HG03159 (cell line): ENCODE measurements around the gene DACH1.

ENCODE experiments used
- ATAC-seq: cut with Tn5 transposase; IDR thresholded peaks from one replicate; pipeline ENCODE4 v1.9.1; 2021; ENCODE audit warnings: mild to moderate bottlenecking, moderate library complexity; ENCODE audit not compliant: unreplicated experiment

The DACH1 gene

GRCh38 chr13:71430681-71431080 lies 436.3 kb downstream of the DACH1 start:
- no peak for ATAC-seq

DNA sequence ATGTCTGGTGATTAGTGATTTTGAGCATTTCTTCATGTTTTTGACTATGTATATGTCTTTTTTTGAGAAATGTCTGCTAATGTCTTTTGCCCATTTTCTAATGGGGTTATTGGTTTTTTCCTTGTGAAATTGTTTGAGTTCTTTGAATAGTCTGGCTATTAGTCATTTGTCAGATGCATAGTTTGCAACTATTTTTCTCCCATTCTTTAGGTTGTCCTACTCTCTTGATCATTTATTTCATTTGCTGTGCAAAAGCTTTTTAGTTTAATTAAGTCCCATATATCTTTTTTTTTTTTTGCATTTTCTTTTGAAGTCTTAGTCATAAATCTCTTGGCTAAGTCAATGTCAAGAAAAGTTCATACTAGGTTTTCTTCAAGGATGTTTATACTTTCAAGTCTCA lies 449.8 kb downstream of the DACH1 start:
- no peak for ATAC-seq

- no peak for ATAC-seq
Observed at GRCh38 chr13:71412231-71412630, 454.8 kb downstream of the DACH1 start.

DNA sequence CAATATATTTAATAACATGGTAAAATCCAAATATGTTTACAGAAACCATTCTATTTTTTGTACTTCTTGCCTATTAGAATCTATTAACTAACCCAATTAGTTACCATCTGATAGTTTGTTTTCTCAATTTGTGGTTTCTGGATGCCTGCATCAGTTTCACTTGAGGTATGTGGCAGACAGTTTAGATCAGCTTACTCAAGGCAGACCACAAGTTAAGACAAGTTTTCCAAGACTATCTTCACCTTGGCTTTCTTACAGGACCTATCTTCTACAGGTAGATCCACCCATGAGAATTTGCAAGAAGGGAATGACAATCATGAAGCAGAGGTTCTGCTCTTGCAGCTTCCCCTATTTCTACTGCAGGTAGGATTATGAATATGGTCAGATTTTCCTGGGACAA lies 458.6 kb downstream of the DACH1 start:
- ATAC-seq = no peak

DNA sequence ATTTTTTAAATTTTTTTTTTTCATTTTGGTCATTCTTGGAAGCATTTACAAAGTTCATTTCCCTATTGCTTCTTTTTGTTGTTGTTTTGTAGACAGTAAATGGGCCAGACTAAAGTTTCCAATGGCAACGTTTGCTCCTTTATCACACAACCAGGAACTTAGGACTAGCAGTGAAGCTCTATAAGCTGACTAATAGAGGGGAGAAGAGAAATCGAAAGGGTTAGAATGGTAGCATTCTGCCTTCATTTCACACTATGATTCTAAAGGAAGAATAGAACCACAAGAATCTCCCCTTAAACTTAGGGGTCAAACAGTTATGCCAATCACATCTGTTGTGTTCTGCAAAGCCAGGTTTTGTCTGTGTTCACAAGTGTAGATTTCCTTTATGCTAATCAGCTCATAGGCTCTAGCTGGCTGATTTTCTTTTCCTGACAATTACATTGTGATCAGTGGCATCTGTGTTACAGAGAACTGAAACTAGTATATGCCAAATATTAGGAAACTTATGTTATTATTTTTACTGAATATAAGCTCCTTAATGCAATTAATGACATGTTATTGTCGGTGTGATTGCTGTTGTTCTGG lies 467.3 kb downstream of the DACH1 start:
- no peak for ATAC-seq

GRCh38 chr13:71396149-71396548 lies 470.9 kb downstream of the DACH1 start:
- ATAC-seq = no peak

DNA sequence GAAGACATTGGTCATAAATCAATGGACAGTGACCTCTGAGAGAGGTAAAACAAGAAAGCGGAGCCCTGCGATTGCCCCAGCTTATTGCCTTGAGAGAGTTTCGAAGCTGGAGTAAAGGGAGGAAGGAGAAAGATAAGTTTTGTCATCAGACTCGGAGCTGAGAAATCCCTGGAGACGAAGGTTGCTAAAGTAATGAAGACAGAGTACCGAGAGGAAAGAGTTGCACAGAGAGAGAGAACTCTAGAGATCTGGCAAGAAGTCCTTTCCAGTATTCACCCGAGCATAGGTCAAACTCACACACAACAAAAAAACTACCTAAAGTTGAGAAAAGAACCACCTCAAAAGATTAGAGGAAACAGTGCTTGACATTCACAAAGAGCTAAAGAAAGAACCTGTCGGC lies 472.0 kb downstream of the DACH1 start:
- no peak for ATAC-seq

DNA sequence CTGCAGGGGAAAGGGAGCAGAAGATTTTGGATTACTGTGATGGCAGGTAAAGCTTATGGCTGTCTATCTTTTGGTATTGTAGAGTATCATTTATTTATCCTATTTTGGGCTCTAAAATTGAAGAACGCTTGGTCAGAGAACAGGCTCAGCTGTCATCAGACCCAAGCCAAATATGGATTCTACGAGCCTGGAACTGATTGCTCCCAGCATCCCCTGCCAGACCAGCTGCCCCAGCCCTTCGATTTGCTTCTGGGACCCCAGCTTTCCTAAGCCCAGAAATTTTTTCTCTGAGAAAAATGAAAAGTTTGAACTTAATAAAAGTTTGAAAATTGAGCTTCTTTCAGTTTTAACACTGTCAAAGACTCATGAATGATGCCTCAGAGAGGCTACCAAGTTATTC lies 472.8 kb downstream of the DACH1 start:
- no peak for ATAC-seq
